GM18511 (cell line): ENCODE data around the gene FBLN1.

Experiments used
- ATAC-seq: cut with Tn5 transposase; IDR thresholded peaks from one replicate; pipeline ENCODE4 v1.9.1; 2021; ENCODE audit warnings: mild to moderate bottlenecking, moderate library complexity; ENCODE audit not compliant: unreplicated experiment

Gene FBLN1

DNA sequence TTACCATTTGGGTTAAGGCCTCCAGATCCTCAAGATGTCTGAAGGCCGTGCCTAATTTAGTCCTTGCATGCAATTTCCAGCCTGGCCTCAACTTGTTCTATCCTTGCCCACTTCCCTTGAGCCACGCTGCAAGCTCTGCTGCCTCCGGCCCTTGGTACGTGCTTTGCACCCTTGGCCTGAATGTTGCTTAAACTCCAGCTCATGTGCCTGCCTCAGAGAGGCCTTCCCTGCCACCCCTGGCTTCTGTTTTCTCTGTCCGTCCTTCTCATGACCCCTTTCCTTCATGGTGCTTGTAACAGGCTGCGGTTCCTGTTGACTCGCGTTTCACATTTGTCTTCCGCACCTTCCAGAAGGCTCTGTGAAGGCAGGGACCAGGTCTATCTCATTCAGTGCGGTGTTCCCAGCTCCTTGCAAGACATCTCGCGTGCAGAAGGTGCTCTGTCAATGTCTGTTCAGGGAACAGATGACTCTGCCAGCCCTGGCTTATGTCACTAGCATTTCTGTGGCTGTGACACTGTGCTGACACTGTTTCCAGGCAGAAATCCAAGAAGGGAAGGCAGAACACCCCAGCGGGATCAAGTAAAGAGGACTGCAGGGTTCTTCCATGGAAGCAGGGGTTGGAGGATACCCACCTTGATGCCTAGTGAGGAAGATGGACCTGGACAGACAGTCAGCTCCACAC, 61.8 kb downstream of the FBLN1 start:
- ATAC-seq, result no peak

DNA sequence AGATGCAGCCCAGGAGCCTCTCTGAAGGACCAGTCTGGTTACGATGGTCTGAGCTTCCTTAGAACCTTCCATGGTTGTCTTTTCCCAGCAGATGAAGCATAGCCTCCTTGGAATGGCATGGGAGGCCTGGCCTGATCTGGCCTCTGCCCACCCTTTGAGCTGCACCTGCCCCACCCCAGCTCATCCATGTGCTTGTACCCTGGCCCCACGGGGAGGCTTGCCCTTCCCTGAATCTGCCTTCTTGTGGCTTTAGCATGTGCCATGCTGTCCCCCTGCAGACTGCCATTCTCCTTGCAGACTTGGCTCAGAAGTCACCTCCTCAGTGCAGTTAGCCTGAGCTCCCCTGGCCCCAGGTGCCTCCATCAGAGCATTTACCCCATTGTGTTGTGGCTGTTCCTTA, 62.5 kb downstream of the FBLN1 start:
- no peak for ATAC-seq

DNA sequence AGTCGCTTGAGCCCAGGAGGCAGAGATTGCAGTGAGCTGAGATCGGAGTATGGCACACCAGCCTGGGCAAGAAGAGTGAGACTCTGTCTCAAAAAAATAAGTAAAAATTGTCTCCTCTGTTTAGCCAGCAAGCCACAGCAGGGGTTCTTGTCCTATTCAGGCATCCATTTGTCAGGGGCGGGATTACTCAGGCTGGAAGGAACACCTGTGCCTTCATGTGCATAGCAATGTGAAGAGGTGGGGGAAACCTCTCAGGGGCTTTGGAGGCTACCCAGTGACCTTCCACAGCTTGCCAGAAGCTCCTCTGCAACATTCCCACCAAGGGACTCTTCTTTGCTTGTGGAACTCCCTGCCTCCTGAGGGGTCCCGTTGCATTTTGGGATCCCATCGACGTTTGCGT, 63.3 kb downstream of the FBLN1 start:
- ATAC-seq, result no peak

DNA sequence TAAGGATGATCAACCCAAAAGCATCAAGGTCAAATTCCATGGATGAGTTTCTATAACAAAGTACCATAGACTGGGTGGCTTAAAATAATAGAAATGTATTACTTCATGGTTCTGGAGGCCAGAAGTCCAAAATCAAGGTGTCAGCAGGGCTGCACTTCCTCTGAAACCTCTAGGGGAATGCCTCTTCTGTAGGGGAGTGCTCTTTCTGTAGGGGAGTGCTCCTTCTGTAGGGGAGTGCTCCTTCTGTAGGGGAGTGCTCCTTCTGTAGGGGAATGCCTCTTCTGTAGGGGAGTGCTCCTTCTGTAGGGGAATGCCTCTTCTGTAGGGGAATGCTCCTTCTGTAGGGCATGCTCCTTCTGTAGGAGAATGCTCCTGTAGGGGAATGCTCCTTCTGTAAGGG, 65.5 kb downstream of the FBLN1 start:
- ATAC-seq, result no peak

DNA sequence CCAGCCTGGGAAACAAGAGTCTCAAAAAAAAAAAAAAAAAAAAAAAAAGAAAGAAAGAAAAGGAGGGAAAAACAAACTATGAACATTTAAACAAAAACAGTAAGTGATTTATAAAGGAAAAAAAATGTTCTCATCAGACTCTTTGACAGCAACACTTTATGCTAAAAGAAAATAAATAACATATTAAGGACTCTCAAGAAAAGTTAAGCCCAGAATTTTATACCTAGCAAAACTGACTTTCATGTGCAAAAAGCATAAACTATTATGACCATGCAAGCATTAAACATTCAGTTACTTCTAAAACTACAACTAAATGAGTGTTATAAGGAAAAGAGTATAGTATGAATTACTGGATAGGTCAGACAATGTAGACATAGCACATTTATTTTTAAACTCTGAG, 68.4 kb downstream of the FBLN1 start:
- ATAC-seq, result no peak

DNA sequence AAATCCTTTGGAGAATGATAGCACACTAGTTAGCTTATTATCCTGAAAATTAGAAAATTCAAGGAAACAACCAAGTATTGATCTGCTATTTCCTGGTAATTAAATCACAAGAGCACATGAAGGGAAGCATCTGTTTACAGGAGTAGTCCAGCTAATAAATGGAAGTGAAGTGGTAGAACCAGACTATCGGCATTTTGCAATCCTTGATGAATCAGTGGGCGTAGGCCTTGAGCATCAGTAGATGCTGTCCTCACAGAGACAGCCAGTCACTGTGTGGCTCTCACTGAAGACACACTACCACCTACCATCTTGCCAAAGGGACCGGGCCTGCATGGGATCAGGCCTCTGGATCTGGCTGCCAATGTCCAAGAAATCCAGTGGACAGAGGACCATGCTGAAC, 69.8 kb downstream of the FBLN1 start:
- ATAC-seq, result no peak

DNA sequence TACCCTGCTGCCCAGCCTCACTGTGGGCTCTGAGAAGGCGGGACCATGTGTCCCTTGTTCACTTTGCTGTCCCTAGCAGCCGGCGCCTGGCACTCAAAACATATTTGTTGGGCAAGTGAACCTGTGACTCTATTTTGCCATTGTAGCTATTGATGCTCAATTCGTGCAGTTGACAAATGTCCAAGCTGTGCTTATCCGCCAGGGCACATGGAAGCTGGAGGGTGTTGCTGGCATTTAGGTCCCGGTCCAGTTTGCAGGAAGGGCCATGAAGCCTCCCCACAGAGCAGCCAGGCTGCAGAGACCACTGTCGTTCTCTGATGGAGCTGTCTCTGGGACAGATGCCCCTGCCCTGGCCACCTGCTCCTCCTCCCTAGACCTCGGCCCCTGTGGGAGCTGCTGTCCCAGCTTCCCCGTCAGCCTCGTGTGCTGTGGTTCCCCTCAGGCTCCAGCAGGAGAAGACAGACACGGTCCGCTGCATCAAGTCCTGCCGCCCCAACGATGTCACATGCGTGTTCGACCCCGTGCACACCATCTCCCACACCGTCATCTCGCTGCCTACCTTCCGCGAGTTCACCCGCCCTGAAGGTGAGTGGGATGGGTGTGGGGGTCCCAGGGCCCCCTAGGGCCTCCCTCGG, 71.5 kb downstream of the FBLN1 start:
- no peak for ATAC-seq

DNA sequence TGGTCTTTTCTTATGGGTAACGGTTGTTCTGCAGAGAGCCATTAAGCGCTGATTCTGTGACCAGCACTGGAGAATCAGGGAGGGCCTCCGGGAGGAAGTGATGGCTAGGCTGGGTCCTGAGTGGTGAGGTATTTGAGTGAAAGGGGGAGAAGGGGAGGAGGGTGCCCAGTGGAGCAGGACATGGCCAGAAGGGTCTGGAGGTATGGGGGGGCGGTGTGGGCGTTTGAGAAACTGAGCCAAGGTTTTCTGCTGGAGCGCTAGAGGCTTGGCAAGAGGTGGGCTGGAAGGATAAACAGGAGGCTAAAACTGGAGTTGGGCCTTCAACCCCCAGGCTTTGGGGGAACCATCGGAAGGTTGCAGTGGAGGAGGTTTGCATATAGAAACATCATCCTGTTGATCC, 72.5 kb downstream of the FBLN1 start:
- no peak for ATAC-seq

DNA sequence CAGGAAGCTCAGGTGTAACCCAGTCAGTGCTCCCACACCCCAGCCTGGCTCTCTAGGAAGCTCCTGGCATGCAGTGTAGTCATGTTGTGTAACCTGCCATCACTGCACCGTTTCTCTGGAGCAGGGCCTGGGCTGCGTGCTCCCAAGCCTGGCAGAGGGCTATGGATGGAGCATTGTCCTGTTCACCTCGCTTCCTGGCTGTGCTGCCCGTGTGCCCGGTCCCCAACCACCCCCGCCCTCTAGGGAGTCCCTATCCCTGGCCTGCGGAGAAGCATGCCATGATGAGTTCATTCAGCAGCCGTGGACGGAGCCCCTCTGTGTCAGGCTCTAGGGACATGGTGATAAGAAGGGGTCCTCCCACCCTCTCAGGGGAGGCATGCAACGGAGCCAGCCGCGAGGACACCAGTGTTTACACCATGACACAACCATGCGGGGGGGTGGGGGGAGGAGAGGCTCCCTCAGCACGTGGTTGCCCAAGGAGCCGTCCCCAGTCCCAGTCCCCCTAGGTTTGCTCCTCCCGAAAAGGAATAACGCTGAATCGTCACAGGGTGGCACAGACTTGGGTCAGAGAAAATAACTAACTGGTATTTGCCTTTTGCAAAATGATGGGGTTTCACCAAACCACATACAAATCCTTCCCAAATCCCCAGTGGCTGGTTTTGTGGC, 73.1 kb downstream of the FBLN1 start:
- ATAC-seq, result no peak

DNA sequence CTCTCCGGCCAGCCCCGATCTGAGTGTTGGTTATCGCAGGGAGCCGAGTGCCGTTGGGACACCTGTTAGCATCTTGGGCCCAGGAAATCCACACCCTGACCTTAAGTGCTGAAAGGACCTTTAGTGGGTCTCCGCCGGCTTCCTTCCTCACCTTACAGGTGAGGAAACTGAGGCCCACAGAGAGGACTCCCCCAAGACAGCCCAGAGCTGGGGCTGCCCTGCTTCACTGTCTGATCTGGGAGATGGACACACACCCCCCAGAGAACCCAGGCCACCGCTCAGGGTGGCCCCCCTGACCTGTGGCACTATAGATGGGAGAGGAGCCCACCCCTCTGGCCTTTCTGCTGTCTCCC, 73.6 kb downstream of the FBLN1 start:
- no peak for ATAC-seq

DNA sequence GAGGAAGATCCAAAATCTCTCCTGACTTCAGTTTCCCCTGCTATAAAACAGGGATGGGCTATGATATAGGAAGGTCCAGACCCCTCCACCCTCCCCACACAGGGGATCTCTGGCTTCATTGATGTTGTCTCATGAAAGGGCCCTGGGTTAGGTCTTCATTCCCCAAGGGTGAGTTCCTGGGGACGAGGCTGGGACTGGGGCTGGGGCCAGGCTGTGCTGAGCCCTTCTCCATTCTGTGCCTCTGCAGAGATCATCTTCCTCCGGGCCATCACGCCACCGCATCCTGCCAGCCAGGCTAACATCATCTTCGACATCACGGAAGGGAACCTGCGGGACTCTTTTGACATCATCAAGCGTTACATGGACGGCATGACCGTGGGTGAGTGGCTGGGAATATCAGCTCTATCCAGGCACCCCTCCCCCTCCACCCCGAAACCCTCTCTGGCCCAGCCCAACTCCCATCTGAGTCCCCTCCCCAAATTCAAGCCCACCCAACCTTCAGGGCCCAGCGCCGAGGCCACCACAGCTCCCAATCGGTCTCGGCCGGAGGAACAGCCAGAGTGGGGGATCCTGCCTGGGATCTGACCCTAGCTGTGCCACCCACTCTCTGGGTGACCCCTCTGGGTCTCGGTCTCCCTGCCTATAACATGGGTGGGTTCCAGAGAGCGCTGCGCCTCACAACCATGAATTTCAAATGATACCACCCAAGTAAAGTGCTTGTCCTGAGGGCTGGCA, 74.2 kb downstream of the FBLN1 start:
- ATAC-seq, result no peak

DNA sequence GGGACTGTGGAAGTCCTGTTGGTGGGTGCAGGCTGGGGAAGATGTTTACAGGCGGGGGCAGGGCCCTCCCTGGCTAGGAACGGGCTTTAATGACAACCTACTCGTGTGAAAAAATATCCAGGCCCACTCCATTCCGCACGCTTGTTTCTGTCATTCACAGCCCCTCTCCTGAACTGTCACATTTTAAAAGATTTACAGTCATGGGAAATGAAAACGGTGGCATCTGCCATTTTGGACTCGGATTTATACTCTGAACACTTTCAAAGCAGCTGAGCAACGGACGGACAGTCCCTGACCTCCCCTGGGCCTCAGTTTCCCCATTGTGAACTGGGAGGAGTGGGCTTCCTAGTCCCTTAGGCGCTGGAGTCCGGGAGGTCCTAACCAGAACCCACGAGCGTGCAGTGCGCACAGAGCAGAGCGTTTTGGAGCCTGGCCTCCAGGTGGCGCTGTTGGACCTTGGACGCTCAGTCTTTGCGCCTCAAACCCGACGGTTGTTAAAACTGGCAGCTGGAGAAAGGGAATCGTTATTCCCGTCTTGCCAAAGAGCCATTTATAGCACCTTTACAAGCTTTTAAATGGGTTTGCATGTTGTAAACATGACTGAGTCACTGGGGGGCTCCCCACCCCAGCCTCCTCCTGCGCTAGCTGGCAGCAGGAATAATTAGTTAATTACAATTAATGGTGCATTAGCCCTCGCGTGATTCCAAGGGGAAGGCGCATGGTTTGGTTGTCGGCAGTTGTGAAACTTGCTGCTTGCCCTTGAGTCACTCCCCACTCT, 75.3 kb downstream of the FBLN1 start:
- ATAC-seq, result no peak

DNA sequence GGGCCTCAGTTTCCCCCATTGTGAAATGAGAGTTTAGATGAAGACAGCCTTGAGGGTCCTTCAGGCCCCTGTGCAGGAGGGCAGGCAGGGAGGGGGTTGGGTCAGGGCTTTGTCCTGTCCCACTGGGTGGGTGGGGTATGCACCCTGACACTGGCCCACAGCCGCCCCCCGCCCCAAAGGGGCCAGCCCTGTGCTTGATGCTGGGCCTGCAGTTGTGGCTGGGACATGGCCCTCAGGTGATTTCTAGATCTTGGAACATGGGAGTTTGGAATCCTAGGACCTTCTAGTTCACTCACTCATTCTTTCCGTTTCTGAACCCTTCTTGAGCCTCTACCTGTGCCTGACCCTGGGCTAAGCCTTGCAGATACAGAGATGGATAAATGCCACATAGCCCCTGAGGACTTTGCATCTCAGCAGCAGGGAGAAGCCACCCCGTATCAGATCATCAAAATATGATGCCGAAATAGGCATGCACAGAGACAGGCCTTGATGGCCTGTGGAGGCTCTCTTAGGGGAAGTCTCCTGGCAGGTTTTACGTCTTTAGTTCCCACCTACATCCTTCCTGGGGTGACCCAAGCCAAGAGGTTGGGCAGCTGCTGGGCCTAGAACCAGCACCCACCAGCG, 76.0 kb downstream of the FBLN1 start:
- no peak for ATAC-seq

DNA sequence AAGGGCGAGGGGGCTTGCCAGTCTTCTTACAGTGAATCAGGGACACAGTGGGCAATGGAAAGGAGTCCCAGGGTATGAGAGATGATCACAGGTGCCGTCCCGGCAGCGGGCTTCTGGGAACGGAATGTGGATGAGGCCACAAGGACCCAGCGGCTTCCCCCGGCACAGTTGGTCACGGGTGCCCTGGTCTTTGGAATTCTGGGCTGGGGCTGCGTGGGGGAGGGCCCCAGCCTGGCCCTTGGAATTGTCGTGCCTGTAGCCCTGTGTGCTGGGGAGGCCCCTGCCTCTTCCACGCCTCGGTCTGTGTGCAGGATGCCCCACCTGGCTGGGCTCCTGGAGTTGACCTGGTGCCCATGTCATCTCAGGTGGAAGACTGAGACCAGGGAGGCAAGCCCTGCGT, 76.6 kb downstream of the FBLN1 start:
- no peak for ATAC-seq

DNA sequence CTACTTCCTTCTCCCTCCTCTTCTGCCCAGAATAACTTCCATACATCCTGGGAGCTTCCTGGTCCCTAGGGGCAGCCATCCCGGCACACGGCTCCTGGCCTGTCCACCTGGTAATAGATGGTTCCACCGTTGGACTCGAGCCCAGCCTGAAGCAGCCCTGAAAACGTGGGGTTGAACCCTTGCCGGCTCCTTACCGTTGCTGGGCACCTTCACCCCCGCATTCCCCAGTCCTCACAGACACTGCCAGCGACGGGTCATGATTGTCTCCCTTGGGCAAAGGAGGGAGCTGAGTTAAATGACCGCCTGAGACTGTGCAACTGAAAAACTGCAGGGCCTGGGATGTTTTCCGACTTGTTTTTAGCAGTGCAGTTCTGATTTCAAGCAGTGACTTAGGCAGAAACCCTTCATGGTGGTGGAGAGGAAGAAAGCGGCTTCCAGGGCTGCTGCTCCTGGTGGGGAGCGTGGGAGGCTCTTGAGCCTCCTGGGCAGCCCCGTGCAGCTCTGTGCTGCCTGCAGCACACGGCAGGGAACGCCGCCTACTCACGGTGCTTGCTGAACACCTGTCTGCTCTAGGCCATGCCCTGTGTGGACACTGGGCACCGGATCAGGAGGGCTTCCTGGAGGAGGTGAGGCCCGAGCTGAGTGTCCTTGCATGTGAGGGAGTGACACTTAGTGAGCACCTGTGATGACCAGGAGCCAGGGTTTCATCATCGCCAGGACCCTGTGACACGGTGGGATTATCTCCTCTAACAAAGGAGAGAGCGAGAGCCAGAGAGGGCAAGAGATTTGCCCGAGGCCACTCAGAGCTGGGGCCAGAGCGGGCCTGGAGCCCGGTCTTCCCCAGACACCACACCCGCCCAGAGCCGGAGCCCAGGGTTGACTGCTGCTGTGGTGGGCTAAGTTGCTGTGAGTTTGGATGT, 77.4 kb downstream of the FBLN1 start:
- no peak for ATAC-seq

DNA sequence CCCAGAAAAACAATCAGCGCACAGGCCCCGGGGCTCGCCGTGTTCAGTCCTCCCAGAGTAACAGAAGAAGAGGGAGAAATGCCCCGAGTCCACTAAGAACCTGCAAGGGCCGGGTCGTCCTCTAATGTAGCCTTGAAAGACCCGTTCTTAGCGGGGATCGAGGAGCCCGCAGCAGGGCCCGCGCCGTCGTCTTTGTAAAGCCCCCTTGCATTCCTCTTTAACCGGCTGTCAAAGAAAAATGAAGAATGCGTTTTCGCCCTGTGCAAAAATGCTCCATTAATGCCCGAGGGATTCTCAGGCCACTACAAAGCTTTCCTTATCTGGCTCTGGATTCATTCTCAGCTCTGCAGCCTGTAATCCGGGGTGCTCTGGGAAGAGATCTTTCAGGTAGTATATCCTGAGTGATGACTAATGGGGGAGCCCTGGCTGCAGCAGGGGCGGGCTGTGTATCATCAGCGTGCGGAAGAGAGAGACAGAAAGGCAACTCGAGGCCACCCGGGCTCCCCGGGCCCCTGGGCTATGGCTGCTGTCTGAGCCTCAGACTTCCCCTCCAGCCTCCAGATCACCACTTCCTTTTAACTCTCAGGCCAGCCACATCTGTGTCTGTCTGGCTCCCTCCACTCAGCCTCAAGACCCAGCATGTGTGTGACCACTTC, 78.2 kb downstream of the FBLN1 start:
- no peak for ATAC-seq

DNA sequence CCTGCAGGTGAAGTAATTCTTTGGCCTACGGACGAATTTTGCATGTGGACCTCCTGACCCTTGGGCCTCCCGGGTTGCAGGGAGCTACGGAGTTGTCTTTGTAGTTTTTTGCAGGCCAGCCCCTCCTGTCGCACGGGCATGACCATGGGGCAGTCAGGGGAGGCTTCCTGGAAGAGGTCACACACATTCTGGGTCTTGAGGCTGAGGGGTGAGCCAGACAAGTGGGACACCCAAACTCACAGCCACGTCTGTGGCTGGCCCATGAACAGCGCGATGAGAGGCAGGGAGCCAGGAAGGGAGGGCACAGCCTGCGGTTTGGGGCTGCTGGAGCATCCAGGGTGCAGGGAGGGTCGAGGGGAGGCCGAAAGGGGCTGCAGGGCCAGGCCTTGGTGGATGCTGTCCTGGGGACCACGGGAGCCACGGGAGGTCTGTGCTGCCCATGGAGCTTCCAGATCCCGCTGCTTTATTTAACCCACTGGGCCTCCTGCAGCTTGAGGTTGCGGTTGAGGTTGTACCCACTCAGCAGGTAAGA, 78.9 kb downstream of the FBLN1 start:
- ATAC-seq, result no peak

DNA sequence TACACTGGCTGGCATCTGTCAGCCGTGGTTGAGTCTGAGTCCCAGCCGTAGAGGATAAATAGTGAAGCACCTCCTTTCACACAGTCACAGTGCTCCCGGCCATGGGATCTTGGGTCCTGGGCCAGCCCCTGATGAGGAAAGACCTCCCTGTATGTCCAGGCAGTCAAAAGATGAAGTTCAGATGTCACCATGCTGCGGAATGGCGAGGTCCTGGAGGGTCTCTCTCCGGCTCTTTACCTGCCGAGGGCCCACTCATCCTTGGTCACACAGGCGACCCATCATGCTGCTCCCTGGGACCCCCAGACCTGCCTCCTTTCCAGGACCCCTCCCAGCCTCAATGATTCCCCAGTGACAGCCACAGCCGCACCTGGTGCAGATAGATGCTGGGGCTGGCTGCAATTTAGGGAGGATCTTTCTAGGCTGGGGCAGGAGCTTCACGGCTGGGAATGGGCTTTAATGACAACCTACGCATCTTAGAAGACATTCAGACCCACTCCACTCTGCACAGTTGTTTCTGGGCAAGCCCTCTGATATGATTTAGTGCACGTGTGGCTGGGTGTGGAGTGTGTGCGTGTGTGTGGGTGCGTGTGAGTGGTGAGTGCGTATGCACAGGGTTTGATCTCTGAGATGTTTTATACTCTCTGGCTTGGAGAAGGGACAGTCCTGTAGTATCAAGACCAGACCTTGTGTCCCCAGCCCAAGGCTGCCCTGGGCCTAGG, 79.7 kb downstream of the FBLN1 start:
- no peak for ATAC-seq
